Coronary artery (tissue), 2 donors: ENCODE measurements around the gene CNNM1.

Experiments used
- DNase-seq: peaks from one replicate; pipeline ENCODE4 v3.0.0-alpha.2; 2017; ENCODE audit warnings: low spot score
- H3K27ac ChIP-seq, 2 donors: fragments of 200-600 bp; sonication (generic); one replicate each; pipeline ENCODE4 v1.5.1; 2016 to 2019
- H3K4me3 ChIP-seq: fragments of 200-600 bp; sonication (generic); 2 replicates; pipeline ENCODE4 v1.5.1; 2016; ENCODE audit warnings: mild to moderate bottlenecking, moderate library complexity
- CTCF ChIP-seq: fragments of 200-600 bp; sonication (generic); IDR thresholded peaks from one replicate; pipeline ENCODE4 v1.5.1; 2019; ENCODE audit warnings: antibody characterized with exemption

CNNM1 gene

GRCh38 chr10:99429517-99430095 is 100.5 kb downstream of the CNNM1 start:
- TF ChIP-seq CTCF = no peak
- Histone ChIP-seq H3K27ac (peak overlapping the region in 1 of 2 donors; percentile 61), H3K4me3 (peak overlapping the region; percentile 89)
- DNase-seq = no peak

GRCh38 chr10:99430116-99430450 is 100.9 kb downstream of the CNNM1 start:
- Histone ChIP-seq H3K4me3 (peak overlapping the region; percentile 89), H3K27ac (peak overlapping the region; percentile 61 to 91)
- DNase-seq = no peak
- TF ChIP-seq CTCF = no peak

- Histone ChIP-seq H3K4me3 (peak within 1 kb of the TSS; percentile 89), H3K27ac (peak within 1 kb of the TSS; percentile 87 to 91)
- TF ChIP-seq CTCF = no peak
- peak; percentile 97 for DNase-seq
Measured at GRCh38 chr10:99430451-99431189, 101.5 kb downstream of the CNNM1 start, which contains the start of gene GOT1. TSS of gene GOT1 (minus strand) at chr10:99430624. CDS start at chr10:99430565, 59 bp downstream.

GRCh38 chr10:99431190-99431760 is 102.1 kb downstream of the CNNM1 start:
- TF ChIP-seq CTCF = no peak
- DNase-seq = peak; percentile 82
- peak overlapping the region; percentile 87 to 91 for H3K27ac ChIP-seq
- H3K4me3 ChIP-seq = peak overlapping the region; percentile 89

GRCh38 chr10:99432047-99432446 is 102.9 kb downstream of the CNNM1 start:
- Histone ChIP-seq H3K27ac (no peak overlapping the region), H3K4me3 (peak overlapping the region; percentile 89)
- no peak for TF ChIP-seq CTCF
- no peak for DNase-seq

GRCh38 chr10:99432881-99433280 is 103.7 kb downstream of the CNNM1 start:
- no peak for TF ChIP-seq CTCF
- Histone ChIP-seq H3K27ac (no peak overlapping the region), H3K4me3 (no peak overlapping the region)
- DNase-seq = no peak
